Neural cell (in vitro differentiated cells): Measurements from ENCODE around the gene COL4A4. TPM values are rescaled to one million over a fixed set of nuclear protein-coding genes. Genes with fewer than 3 reads are reported as not detected.

Experiments
- H2AFZ ChIP-seq: fragments of 200-600, 300-800 bp; sonication (generic), shearing (Covaris generic); 2 replicates; pipeline ENCODE4 v1.6.0; 2014; ENCODE audit warnings: low read depth, mild to moderate bottlenecking, antibody characterized with exemption, low read length, moderate library complexity
- H3F3A ChIP-seq: fragments of 200-600 bp; shearing (Covaris generic); 2 replicates; pipeline ENCODE4 v1.6.1; 2016; ENCODE audit warnings: mild to moderate bottlenecking, moderate library complexity, mixed read lengths, antibody characterized with exemption, low read length; ENCODE audit not compliant: insufficient read depth, poor library complexity, severe bottlenecking
- H3K27ac ChIP-seq: fragments of 200-600, 300-800 bp; sonication (generic), shearing (Covaris generic); 2 replicates; pipeline ENCODE4 v1.5.1; 2014; ENCODE audit warnings: mild to moderate bottlenecking, low read length, moderate library complexity
- H3K27me3 ChIP-seq: fragments of 300-800, 200-600 bp; sonication (generic), shearing (Covaris generic); 2 replicates; pipeline ENCODE4 v1.6.0; 2014; ENCODE audit warnings: mild to moderate bottlenecking, low read depth, low read length, moderate library complexity; ENCODE audit not compliant: insufficient read depth
- H3K36me3 ChIP-seq: fragments of 300-800, 200-600 bp; sonication (generic), shearing (Covaris generic); 2 replicates; pipeline ENCODE4 v1.5.1; 2014; ENCODE audit warnings: mild to moderate bottlenecking, antibody characterized with exemption, low read length, moderate library complexity; ENCODE audit not compliant: insufficient read depth
- H3K4me2 ChIP-seq: fragments of 300-800, 200-600 bp; sonication (generic), shearing (Covaris generic); 2 replicates; pipeline ENCODE4 v1.6.0; 2014; ENCODE audit warnings: mild to moderate bottlenecking, low read length
- H3K4me3 ChIP-seq: fragments of 300-800, 200-600 bp; sonication (generic), shearing (Covaris generic); 2 replicates; pipeline ENCODE4 v1.5.1; 2014; ENCODE audit warnings: mild to moderate bottlenecking, low read length, moderate library complexity
- H3K79me2 ChIP-seq: fragments of 200-600 bp; shearing (Covaris generic); replicated peaks from 2 replicates; pipeline ENCODE4 v1.6.0; 2014; ENCODE audit warnings: mild to moderate bottlenecking, low read length, moderate library complexity; ENCODE audit not compliant: insufficient read depth
- H3K9ac ChIP-seq: fragments of 300-800, 200-600 bp; sonication (generic), shearing (Covaris generic); 2 replicates; pipeline ENCODE4 v1.6.1; 2016; ENCODE audit warnings: mild to moderate bottlenecking, low read length, mixed read lengths
- H3K9me2 ChIP-seq: fragments of 200-600 bp; shearing (Covaris generic); 2 replicates; pipeline ENCODE4 v1.6.1; 2016; ENCODE audit warnings: mild to moderate bottlenecking, low read length, mixed read lengths; ENCODE audit not compliant: insufficient read depth
- H3K9me3 ChIP-seq: fragments of 200-600, 300-800 bp; sonication (generic), shearing (Covaris generic); 2 replicates; pipeline ENCODE4 v1.6.1; 2016; ENCODE audit warnings: mild to moderate bottlenecking, mixed run types, low read length, moderate library complexity, mixed read lengths
- H4K20me1 ChIP-seq: fragments of 200-600 bp; shearing (Covaris generic); 2 replicates; pipeline ENCODE4 v1.6.1; 2016; ENCODE audit warnings: mild to moderate bottlenecking, mixed run types; ENCODE audit not compliant: insufficient read depth
- CTCF ChIP-seq: fragments of 450-650 bp; IDR thresholded peaks from 2 replicates; pipeline ENCODE4 v1.5.1; 2014; ENCODE audit warnings: antibody characterized with exemption, mild to moderate bottlenecking, moderate library complexity; ENCODE audit not compliant: poor library complexity, severe bottlenecking
- EP300 ChIP-seq: fragments of 450-650 bp; conservative IDR thresholded peaks from 2 replicates; pipeline ENCODE4 v1.6.1; 2014; ENCODE audit warnings: antibody characterized with exemption, mild to moderate bottlenecking, moderate library complexity; ENCODE audit not compliant: poor library complexity, severe bottlenecking
- EZH2 ChIP-seq: fragments of 200-600, 300-800 bp; shearing (Covaris generic), sonication (generic); IDR thresholded peaks from 2 replicates; pipeline ENCODE4 v1.6.1; 2014; ENCODE audit warnings: antibody characterized with exemption, low read length, borderline replicate concordance, mild to moderate bottlenecking; ENCODE audit not compliant: insufficient read depth, poor library complexity, severe bottlenecking
- MXI1 ChIP-seq: fragments of 450-650 bp; conservative IDR thresholded peaks from 2 replicates; pipeline ENCODE4 v1.6.1; 2014; ENCODE audit warnings: antibody characterized with exemption, mild to moderate bottlenecking; ENCODE audit not compliant: poor library complexity, severe bottlenecking
- POLR2AphosphoS5 ChIP-seq: IDR thresholded peaks from 2 replicates; pipeline ENCODE4 v1.6.1; 2012
- RAD21 ChIP-seq: fragments of 450-650 bp; conservative IDR thresholded peaks from 2 replicates; pipeline ENCODE4 v1.6.1; 2014; ENCODE audit warnings: antibody characterized with exemption, mild to moderate bottlenecking, moderate library complexity
- REST ChIP-seq: IDR thresholded peaks from 2 replicates; pipeline ENCODE4 v1.6.1; 2012; ENCODE audit warnings: borderline replicate concordance
- SMC3 ChIP-seq: fragments of 450-650 bp; conservative IDR thresholded peaks from 2 replicates; pipeline ENCODE4 v1.6.1; 2014; ENCODE audit warnings: antibody characterized with exemption, mild to moderate bottlenecking, moderate library complexity; ENCODE audit not compliant: poor library complexity
- TAF1 ChIP-seq: IDR thresholded peaks from 2 replicates; pipeline ENCODE4 v1.6.1; 2012; ENCODE audit warnings: low read depth
- polyA plus RNA-seq: library from polyadenylated mRNA; depleted of rRNA; stranded (reverse); fragments of >200 nt; gene quantifications from 2 replicates; pipeline ENCODE4 v1.2.3, GENCODE V29; 2014

Gene COL4A4
- polyA plus RNA-seq, 1 donor from 2014 or later, result 0.35 TPM

- H3K4me2 ChIP-seq, result no peak overlapping the region
- TF ChIP-seq RAD21 (no peak), MXI1 (no peak), TAF1 (no peak), REST (no peak), EZH2 (no peak), SMC3 (no peak), EP300 (no peak), POLR2AphosphoS5 (no peak), CTCF (no peak)
- no peaks in the 10 kb centered on the region for H3K27me3 ChIP-seq
- H3K9me2 ChIP-seq, result no peaks in the 10 kb centered on the region
- H3K4me3 ChIP-seq, result no peak overlapping the region
- H3K36me3 ChIP-seq, result no peaks in the 10 kb centered on the region
- H3K9ac ChIP-seq, result no peak overlapping the region
- H3K27ac ChIP-seq, result no peak overlapping the region
- H3K79me2 ChIP-seq, result no peaks in the 10 kb centered on the region
- no peaks in the 10 kb centered on the region for H4K20me1 ChIP-seq
- H3F3A ChIP-seq, result no peaks in the 10 kb centered on the region
- H3K9me3 ChIP-seq, result no peaks in the 10 kb centered on the region
- H2AFZ ChIP-seq, result no peak overlapping the region
These were observed 18.8 kb upstream of the COL4A4 start for GRCh38 chr2:227182765-227183164.

- Histone ChIP-seq H3F3A (no peaks in the 10 kb centered on the region), H4K20me1 (no peaks in the 10 kb centered on the region), H3K4me2 (no peak overlapping the region), H3K36me3 (no peaks in the 10 kb centered on the region), H3K9me2 (no peaks in the 10 kb centered on the region), H3K9me3 (no peaks in the 10 kb centered on the region), H2AFZ (no peak overlapping the region), H3K4me3 (no peak overlapping the region), H3K27ac (no peak overlapping the region), H3K79me2 (no peaks in the 10 kb centered on the region), H3K9ac (no peak overlapping the region), H3K27me3 (no peaks in the 10 kb centered on the region)
- TF ChIP-seq TAF1 (no peak), CTCF (no peak), POLR2AphosphoS5 (no peak), MXI1 (no peak), EZH2 (no peak), SMC3 (no peak), RAD21 (no peak), EP300 (no peak), REST (no peak)
These were observed 16.8 kb upstream of the COL4A4 start for GRCh38 chr2:227180770-227181169.
